Astrocyte (in vitro differentiated cells and primary cell): Measurements from ENCODE around the gene SIK3. TPM values are rescaled to one million over a fixed set of nuclear protein-coding genes. Genes with fewer than 3 reads are reported as not detected.

Experiments
- DNase-seq: peaks from one replicate; pipeline ENCODE4 v3.0.0-alpha.2; 2010; ENCODE audit warnings: low read depth
- FAIRE-seq: peaks from 2 replicates; lab custom pipeline; 2011; peaks lifted over from hg19 to GRCh38; lab: Jason Lieb, UNC
- H2AFZ ChIP-seq: 2 replicates; pipeline ENCODE4 v1.6.0; 2012; ENCODE audit warnings: low read depth, low read length, inconsistent platforms
- H3K27ac ChIP-seq: 2 replicates; pipeline ENCODE4 v1.5.1; 2011; ENCODE audit warnings: low read depth, low read length, inconsistent platforms
- H3K27me3 ChIP-seq: 2 replicates; pipeline ENCODE4 v1.6.0; 2011; ENCODE audit warnings: low read length, inconsistent platforms; ENCODE audit not compliant: insufficient read depth
- H3K36me3 ChIP-seq: 2 replicates; pipeline ENCODE4 v1.5.1; 2011; ENCODE audit warnings: low read length, inconsistent platforms; ENCODE audit not compliant: insufficient read depth
- H3K4me1 ChIP-seq: 2 replicates; pipeline ENCODE4 v1.5.1; 2011; ENCODE audit warnings: low read length, inconsistent platforms; ENCODE audit not compliant: insufficient read depth
- H3K4me2 ChIP-seq: 2 replicates; pipeline ENCODE4 v1.6.0; 2012; ENCODE audit warnings: low read length, inconsistent platforms
- H3K4me3 ChIP-seq: 2 replicates; pipeline ENCODE4 v1.5.1; 2011; ENCODE audit warnings: low read depth, mild to moderate bottlenecking, low read length, inconsistent platforms; ENCODE audit not compliant: insufficient read depth
- H3K79me2 ChIP-seq: 2 replicates; pipeline ENCODE4 v1.6.0; 2012; ENCODE audit warnings: mild to moderate bottlenecking, low read length, inconsistent platforms; ENCODE audit not compliant: insufficient read depth
- H3K9ac ChIP-seq: 2 replicates; pipeline ENCODE4 v1.6.0; 2012; ENCODE audit warnings: mild to moderate bottlenecking, low read length, inconsistent platforms
- H3K9me3 ChIP-seq: 2 replicates; pipeline ENCODE4 v1.5.1; 2012; ENCODE audit warnings: low read depth, mild to moderate bottlenecking, low read length, inconsistent platforms; ENCODE audit not compliant: insufficient read depth
- H4K20me1 ChIP-seq: 2 replicates; pipeline ENCODE4 v1.6.0; 2012; ENCODE audit warnings: low read length, inconsistent platforms; ENCODE audit not compliant: insufficient read depth
- H3K27ac Mint-ChIP-seq: one replicate; pipeline ENCODE4 v1.8.0; 2021; ENCODE audit warnings: mild to moderate bottlenecking, mixed read lengths; ENCODE audit not compliant: unreplicated experiment
- H3K27me3 Mint-ChIP-seq: one replicate; pipeline ENCODE4 v1.8.0; 2021; ENCODE audit warnings: low read depth, mixed read lengths; ENCODE audit not compliant: unreplicated experiment
- H3K36me3 Mint-ChIP-seq: one replicate; pipeline ENCODE4 v1.8.0; 2021; ENCODE audit warnings: low read depth, mixed read lengths; ENCODE audit not compliant: unreplicated experiment
- H3K4me1 Mint-ChIP-seq: one replicate; pipeline ENCODE4 v1.8.0; 2021; ENCODE audit warnings: low read depth, mixed read lengths; ENCODE audit not compliant: unreplicated experiment
- H3K4me3 Mint-ChIP-seq: one replicate; pipeline ENCODE4 v1.8.0; 2021; ENCODE audit warnings: mild to moderate bottlenecking, moderate library complexity, mixed read lengths; ENCODE audit not compliant: unreplicated experiment
- H3K9me3 Mint-ChIP-seq: one replicate; pipeline ENCODE4 v1.8.0; 2021; ENCODE audit warnings: mild to moderate bottlenecking, mixed read lengths; ENCODE audit not compliant: unreplicated experiment
- EZH2 ChIP-seq: IDR thresholded peaks from 2 replicates; pipeline ENCODE4 v1.6.1; 2012; ENCODE audit warnings: mild to moderate bottlenecking, low read length, inconsistent platforms; ENCODE audit not compliant: insufficient read depth
- total RNA-seq: library from RNA; stranded (reverse); gene quantifications from 2 replicates; pipeline ENCODE4 v1.2.1, GENCODE V29; 2021
- TF ChIP-seq, protein P1 (sequence below): IDR thresholded peaks from 2 replicates; pipeline ENCODE4 v1.5.1; 2011; ENCODE audit warnings: low read depth, mild to moderate bottlenecking, inconsistent platforms, low read length, moderate library complexity; ENCODE audit not compliant: insufficient read depth

The SIK3 gene
- total RNA-seq, 1 donor from 2014 or later: 34.4 TPM

DNA sequence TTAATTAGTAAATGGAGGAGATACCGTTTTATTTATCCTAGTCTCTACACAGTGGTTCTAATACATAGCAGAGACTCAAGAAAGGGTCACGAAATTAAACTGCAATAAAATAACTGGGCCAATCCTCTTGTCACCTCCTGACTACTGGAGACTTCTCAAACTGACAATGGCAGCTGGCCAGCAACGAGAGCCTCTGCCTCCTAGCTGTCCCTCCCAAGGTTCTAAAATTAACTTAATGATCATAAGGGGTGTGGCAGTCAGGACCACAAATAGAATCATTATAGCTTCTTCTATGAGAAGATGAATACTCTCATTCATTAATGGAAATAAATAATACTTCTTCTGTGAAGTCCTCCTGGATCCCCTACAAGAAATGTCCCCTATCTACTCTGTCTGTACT lies 197.0 kb downstream of the SIK3 start:
- Histone ChIP-seq H3K4me3 (no peak overlapping the region), H3K9ac (no peak overlapping the region), H3K27ac (no peak overlapping the region), H3K9me3 (no peaks in the 10 kb centered on the region), H3K4me1 (no peaks in the 10 kb centered on the region), H3K79me2 (no peaks in the 10 kb centered on the region), H4K20me1 (no peaks in the 10 kb centered on the region), H3K27me3 (no peaks in the 10 kb centered on the region), H3K4me2 (no peak overlapping the region), H3K36me3 (no peaks in the 10 kb centered on the region), H2AFZ (no peak overlapping the region)
- TF ChIP-seq, protein P1, sequence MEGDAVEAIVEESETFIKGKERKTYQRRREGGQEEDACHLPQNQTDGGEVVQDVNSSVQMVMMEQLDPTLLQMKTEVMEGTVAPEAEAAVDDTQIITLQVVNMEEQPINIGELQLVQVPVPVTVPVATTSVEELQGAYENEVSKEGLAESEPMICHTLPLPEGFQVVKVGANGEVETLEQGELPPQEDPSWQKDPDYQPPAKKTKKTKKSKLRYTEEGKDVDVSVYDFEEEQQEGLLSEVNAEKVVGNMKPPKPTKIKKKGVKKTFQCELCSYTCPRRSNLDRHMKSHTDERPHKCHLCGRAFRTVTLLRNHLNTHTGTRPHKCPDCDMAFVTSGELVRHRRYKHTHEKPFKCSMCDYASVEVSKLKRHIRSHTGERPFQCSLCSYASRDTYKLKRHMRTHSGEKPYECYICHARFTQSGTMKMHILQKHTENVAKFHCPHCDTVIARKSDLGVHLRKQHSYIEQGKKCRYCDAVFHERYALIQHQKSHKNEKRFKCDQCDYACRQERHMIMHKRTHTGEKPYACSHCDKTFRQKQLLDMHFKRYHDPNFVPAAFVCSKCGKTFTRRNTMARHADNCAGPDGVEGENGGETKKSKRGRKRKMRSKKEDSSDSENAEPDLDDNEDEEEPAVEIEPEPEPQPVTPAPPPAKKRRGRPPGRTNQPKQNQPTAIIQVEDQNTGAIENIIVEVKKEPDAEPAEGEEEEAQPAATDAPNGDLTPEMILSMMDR: no peak
- no peak for TF ChIP-seq EZH2
- Mint-ChIP-seq H3K4me1 (no peaks in the 10 kb centered on the region), H3K36me3 (peaks cover 10% of the 10 kb centered on the region), H3K27me3 (no peaks in the 10 kb centered on the region), H3K27ac (no peak overlapping the region), H3K4me3 (no peak overlapping the region), H3K9me3 (no peaks in the 10 kb centered on the region)
- FAIRE-seq (no peak), DNase-seq (no peak)

DNA sequence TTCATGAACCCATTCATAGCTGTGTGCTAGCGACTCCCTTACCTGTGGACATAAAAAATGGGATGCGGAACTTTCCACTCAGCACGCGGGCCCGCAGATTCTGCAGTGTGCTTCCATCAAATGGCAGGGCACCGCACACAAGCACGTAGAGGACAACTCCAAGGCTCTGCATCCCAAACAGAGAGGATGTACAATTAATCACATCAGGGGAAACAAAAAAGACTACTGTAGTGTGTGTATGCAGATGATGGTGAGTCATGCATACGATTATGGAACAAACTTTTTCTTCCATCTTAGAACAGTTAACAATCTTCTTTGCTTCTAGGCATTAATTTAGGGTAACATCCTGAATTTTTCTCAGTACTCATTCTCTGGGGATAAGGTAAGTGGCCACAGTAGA lies 202.0 kb downstream of the SIK3 start:
- TF ChIP-seq, protein P1: no peak
- TF ChIP-seq EZH2: no peak

DNA sequence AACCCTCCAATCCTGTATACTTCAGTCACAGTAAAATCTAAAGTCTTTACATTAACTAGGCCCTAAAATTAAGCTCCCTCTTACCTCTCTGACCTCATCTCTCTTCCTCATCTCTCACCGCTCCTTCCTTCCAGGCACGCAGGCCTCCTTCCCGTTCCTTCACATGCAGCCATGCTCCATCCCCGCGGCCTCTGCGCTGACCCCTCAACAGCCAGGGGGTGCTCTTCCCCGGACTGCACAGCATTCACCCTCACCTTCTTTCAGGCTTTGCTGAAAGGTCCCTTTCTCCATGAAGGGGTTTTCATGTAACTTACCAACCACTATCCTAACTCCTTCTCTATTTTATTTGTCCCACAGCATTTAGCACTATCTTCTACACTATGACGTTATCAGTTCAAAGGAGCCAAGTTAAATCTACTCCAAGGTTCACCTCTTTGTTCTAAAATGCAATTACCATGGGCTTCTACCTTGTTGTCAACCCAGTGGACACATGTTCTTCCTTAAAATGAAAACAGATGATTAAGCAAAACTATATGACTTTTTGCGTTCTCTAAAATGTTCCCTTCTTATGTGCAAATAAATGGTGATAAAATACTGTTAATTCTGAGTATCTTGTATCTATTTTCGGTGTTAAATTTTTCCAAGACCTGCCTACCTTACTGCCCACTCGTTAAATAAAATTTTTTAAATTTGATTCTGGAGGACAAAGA lies 203.0 kb downstream of the SIK3 start:
- peaks cover 4% of the 10 kb centered on the region for H3K36me3 ChIP-seq
- Mint-ChIP-seq H3K4me1 (peaks cover 11% of the 10 kb centered on the region), H3K36me3 (peaks cover 19% of the 10 kb centered on the region), H3K4me3 (no peak overlapping the region), H3K27me3 (no peaks in the 10 kb centered on the region), H3K9me3 (no peaks in the 10 kb centered on the region), H3K27ac (no peak overlapping the region)
- H3K4me3 ChIP-seq: no peak overlapping the region
- FAIRE-seq (no peak), DNase-seq (no peak)
- H3K4me2 ChIP-seq: no peak overlapping the region
- H4K20me1 ChIP-seq: no peaks in the 10 kb centered on the region
- H3K9ac ChIP-seq: no peak overlapping the region
- no peaks in the 10 kb centered on the region for H3K79me2 ChIP-seq
- H2AFZ ChIP-seq: no peak overlapping the region
- no peaks in the 10 kb centered on the region for H3K27me3 ChIP-seq
- TF ChIP-seq EZH2: no peak
- TF ChIP-seq, protein P1: no peak
- H3K4me1 ChIP-seq: no peaks in the 10 kb centered on the region
- no peaks in the 10 kb centered on the region for H3K9me3 ChIP-seq
- no peak overlapping the region for H3K27ac ChIP-seq

More for the DNA sequence above, 202.0 kb downstream of the SIK3 start:
- H3K9ac ChIP-seq: no peak overlapping the region
- no peak overlapping the region for H3K4me3 Mint-ChIP-seq
- no peak for DNase-seq
- no peaks in the 10 kb centered on the region for H3K9me3 Mint-ChIP-seq
- no peak overlapping the region for H2AFZ ChIP-seq
- FAIRE-seq: no peak
- no peak overlapping the region for H3K27ac ChIP-seq
- no peaks in the 10 kb centered on the region for H3K79me2 ChIP-seq
- no peaks in the 10 kb centered on the region for H3K27me3 ChIP-seq
- H3K4me1 Mint-ChIP-seq: peaks cover 9% of the 10 kb centered on the region
- no peak overlapping the region for H3K27ac Mint-ChIP-seq
- no peak overlapping the region for H3K4me3 ChIP-seq
- H3K36me3 ChIP-seq: peaks cover 4% of the 10 kb centered on the region
- no peak overlapping the region for H3K4me2 ChIP-seq
- no peaks in the 10 kb centered on the region for H3K9me3 ChIP-seq
- no peaks in the 10 kb centered on the region for H3K4me1 ChIP-seq
- no peaks in the 10 kb centered on the region for H4K20me1 ChIP-seq
- H3K27me3 Mint-ChIP-seq: no peaks in the 10 kb centered on the region
- peaks cover 19% of the 10 kb centered on the region for H3K36me3 Mint-ChIP-seq
